Prostate gland (tissue), 2 donors: Measurements from ENCODE around the gene ATG7. TPM values are rescaled to one million over a fixed set of nuclear protein-coding genes. Genes with fewer than 3 reads are reported as not detected.
"Not testable (repeated sequence)": the region's sequence is repeated elsewhere in the genome, so short reads cannot be mapped to it uniquely, and the experiment has no call there.

Experiments
- DNase-seq: peaks from one replicate; pipeline ENCODE4 v3.0.0-alpha.2; 2019; ENCODE audit warnings: low spot score
- H3K27ac ChIP-seq, 2 donors: fragments of 200-600 bp; sonication (generic); 2 replicates each; pipeline ENCODE4 v1.5.1; 2017 to 2019
- H3K27me3 ChIP-seq: fragments of 200-600 bp; sonication (generic); replicated peaks from 2 replicates; pipeline ENCODE4 v1.5.1; 2019; ENCODE audit not compliant: insufficient read depth
- H3K36me3 ChIP-seq, 2 donors: fragments of 200-600 bp; sonication (generic); 1 replicate in 1 of 2; 2 replicates in 1 of 2; pipeline versions ENCODE4 v1.5.1 to v1.8.1; 2017 to 2019
- H3K4me1 ChIP-seq: fragments of 200-600 bp; sonication (generic); replicated peaks from 2 replicates; pipeline ENCODE4 v1.5.1; 2019
- H3K4me3 ChIP-seq, 2 donors: fragments of 200-600 bp; sonication (generic); 2 replicates each; pipeline ENCODE4 v1.5.1; 2017 to 2019
- H3K9me3 ChIP-seq: fragments of 200-600 bp; sonication (generic); 2 replicates; pipeline ENCODE4 v1.5.1; 2017
- POLR2A ChIP-seq: fragments of 450-650 bp; IDR thresholded peaks from one replicate; pipeline ENCODE4 v1.6.1; 2016; ENCODE audit warnings: antibody characterized with exemption, mild to moderate bottlenecking
- POLR2AphosphoS5 ChIP-seq: sonication (generic); formaldehyde crosslinking; IDR thresholded peaks from one replicate; pipeline ENCODE4 v1.6.1; 2017; ENCODE audit warnings: antibody characterized with exemption
- WGBS: methylation state at CpG from one replicate; pipeline ENCODE4 v1.1.5; 2018; 5-methylcytosine and 5-hydroxymethylcytosine counted together
- intact Hi-C: fragments of 100-400 bp; cut with DNase I; formaldehyde crosslinking; loops from one replicate; pipeline ENCODE4 v1.14.2; 2022
- total RNA-seq, 2 donors: library from RNA; depleted of rRNA; stranded (reverse); fragments of >200 nt; gene quantifications; one replicate each; pipeline ENCODE4 v1.1.0, GENCODE V29; 2016
- TF ChIP-seq, protein P1 (sequence below), 4 experiments: fragments of 200-600 bp in 2 of 4; fragments of 450-650 bp in 2 of 4; sonication (generic) in 2 of 4; IDR thresholded peaks; 1 replicate in 3 of 4; 2 replicates in 1 of 4; pipeline ENCODE4 v1.5.1; 2016 to 2019; ENCODE audit warnings: antibody characterized with exemption in 4 of 4, mild to moderate bottlenecking in 2 of 4, moderate library complexity in 2 of 4

Gene ATG7
- total RNA-seq, 2 donors from 2014 or later, result 25.2 to 66.5 TPM

GRCh38 chr3:11480663-11481298 is 208.6 kb downstream of the ATG7 start:
- WGBS, result 19% methylated on average over 7 of the region's 7 CpGs
- Histone ChIP-seq H3K27ac (peak overlapping the region; percentile 61 to 66), H3K4me1 (peaks cover 12% of the 10 kb centered on the region), H3K27me3 (no peaks in the 10 kb centered on the region), H3K4me3 (no peak overlapping the region), H3K9me3 (no peaks in the 10 kb centered on the region), H3K36me3 (no peaks in the 10 kb centered on the region)
- DNase-seq, result peak; percentile 57
- TF ChIP-seq, protein P1, sequence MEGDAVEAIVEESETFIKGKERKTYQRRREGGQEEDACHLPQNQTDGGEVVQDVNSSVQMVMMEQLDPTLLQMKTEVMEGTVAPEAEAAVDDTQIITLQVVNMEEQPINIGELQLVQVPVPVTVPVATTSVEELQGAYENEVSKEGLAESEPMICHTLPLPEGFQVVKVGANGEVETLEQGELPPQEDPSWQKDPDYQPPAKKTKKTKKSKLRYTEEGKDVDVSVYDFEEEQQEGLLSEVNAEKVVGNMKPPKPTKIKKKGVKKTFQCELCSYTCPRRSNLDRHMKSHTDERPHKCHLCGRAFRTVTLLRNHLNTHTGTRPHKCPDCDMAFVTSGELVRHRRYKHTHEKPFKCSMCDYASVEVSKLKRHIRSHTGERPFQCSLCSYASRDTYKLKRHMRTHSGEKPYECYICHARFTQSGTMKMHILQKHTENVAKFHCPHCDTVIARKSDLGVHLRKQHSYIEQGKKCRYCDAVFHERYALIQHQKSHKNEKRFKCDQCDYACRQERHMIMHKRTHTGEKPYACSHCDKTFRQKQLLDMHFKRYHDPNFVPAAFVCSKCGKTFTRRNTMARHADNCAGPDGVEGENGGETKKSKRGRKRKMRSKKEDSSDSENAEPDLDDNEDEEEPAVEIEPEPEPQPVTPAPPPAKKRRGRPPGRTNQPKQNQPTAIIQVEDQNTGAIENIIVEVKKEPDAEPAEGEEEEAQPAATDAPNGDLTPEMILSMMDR (IDR thresholded peaks at IDR 0.05), result no peak
- TF ChIP-seq POLR2A (no peak), POLR2AphosphoS5 (peak; percentile 81)
- intact Hi-C loops, result loop anchor here (5.0 kb wide), 1 partner anchor 162 kb away; the partner anchor contains the start of gene VGLL4

GRCh38 chr3:11481556-11481955 is 209.4 kb downstream of the ATG7 start:
- Histone ChIP-seq H3K9me3 (no peaks in the 10 kb centered on the region), H3K36me3 (no peaks in the 10 kb centered on the region), H3K4me3 (no peak overlapping the region), H3K27me3 (no peaks in the 10 kb centered on the region), H3K4me1 (peaks cover 12% of the 10 kb centered on the region), H3K27ac (peak overlapping the region; percentile 61 to 66)
- 42% methylated on average over 3 of the region's 3 CpGs for WGBS
- no peak for DNase-seq
- intact Hi-C loops, result loop anchor here (5.0 kb wide), 1 partner anchor 161 kb away; the partner anchor contains the start of gene VGLL4
- TF ChIP-seq, protein P1 (IDR thresholded peaks at IDR 0.05), result no peak
- TF ChIP-seq POLR2AphosphoS5, result no peak

DNA sequence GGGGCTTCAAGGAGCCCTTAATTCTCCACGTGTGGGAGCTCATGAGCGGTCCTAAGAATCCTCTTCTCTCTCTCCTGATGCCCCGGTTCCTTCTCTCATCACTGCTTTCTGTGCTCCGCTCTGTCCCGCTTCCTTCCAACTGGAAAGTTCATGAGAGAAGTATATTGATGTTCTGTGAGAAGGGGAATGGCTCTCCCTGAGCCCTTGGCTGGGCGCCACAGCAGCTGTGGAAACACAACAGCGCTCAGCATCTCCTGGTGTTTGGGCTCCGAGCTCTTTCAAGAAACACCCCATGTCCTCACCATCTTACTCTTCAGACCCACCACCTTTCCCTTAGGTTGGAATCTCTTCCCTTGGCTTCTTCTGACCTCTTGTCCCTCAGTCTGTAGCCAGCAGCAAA is 209.8 kb downstream of the ATG7 start:
- intact Hi-C loops, result loop anchor here (5.0 kb wide), 1 partner anchor 160 kb away; the partner anchor contains the start of gene VGLL4
- TF ChIP-seq, protein P1 (IDR thresholded peaks at IDR 0.05), result no peak
- TF ChIP-seq POLR2A (no peak), POLR2AphosphoS5 (no peak)
- H3K4me3 ChIP-seq, result no peak overlapping the region
- H3K27ac ChIP-seq, result peak overlapping the region; percentile 61 to 66
- 65% methylated on average over 8 of the region's 8 CpGs for WGBS
- DNase-seq, result no peak
- no peaks in the 10 kb centered on the region for H3K36me3 ChIP-seq
- H3K4me1 ChIP-seq, result peaks cover 12% of the 10 kb centered on the region
- no peaks in the 10 kb centered on the region for H3K9me3 ChIP-seq
- H3K27me3 ChIP-seq, result no peaks in the 10 kb centered on the region

DNA sequence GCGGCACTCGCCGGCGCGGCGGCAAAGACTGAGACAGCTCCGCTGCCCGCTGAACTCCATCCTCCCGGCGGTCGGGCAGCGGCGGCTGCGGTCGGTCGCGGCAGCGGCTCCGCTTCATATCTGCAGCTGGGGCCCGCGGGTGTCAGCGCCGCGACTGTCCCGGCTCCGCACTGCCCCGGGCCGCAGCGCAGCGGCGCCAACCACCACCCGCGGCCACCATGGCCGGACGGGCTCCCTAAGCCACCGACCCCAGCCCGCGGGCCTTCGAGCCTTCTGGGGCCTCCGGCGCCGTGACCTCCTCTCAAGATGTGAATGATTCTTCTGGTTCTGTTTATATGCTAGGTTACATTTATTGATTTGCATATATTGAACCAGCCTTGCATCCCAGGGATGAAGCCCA is 216.2 kb downstream of the ATG7 start:
- DNase-seq, H3K9me3 ChIP-seq, H3K27ac ChIP-seq, H3K36me3 ChIP-seq, intact Hi-C loops, H3K27me3 ChIP-seq, H3K4me1 ChIP-seq, H3K4me3 ChIP-seq: not testable (repeated sequence)
- 98% methylated on average over 41 of the region's 42 CpGs for WGBS

GRCh38 chr3:11494131-11494916 is 222.1 kb downstream of the ATG7 start:
- TF ChIP-seq, protein P1 (IDR thresholded peaks at IDR 0.05), result no peak
- TF ChIP-seq POLR2AphosphoS5 (no peak), POLR2A (no peak)
- Histone ChIP-seq H3K36me3 (no peaks in the 10 kb centered on the region), H3K4me1 (no peaks in the 10 kb centered on the region), H3K9me3 (no peaks in the 10 kb centered on the region), H3K27me3 (no peaks in the 10 kb centered on the region), H3K4me3 (no peak overlapping the region), H3K27ac (no peak overlapping the region)
- WGBS, result 96% methylated on average over 6 of the region's 6 CpGs
- no peak for DNase-seq
- intact Hi-C loops, result no loop called here
